ENCODE measurements around the gene GPR37L1. TPM values are rescaled to one million over a fixed set of nuclear protein-coding genes. Genes with fewer than 3 reads are reported as not detected.
"Not testable (repeated sequence)": the region's sequence is repeated elsewhere in the genome, so short reads cannot be mapped to it uniquely, and the experiment has no call there.

The GPR37L1 gene
- total RNA-seq, 6 donors from 2014 or later, result under 0.01 to 0.07 (median 0.03) TPM; not detected in 3

- Histone ChIP-seq H3K4me1 (peaks cover 0 to 30% (median 21%) of the 10 kb centered on the region in 4 donors), H3K27ac (no peak overlapping the region)
- WGBS, 2 donors, result 84% methylated on average over 5 to 9 of the region's 9 CpGs
Observed at GRCh38 chr1:202165942-202166843, 43.5 kb downstream of the GPR37L1 start.

GRCh38 chr1:202167054-202167453 lies 44.3 kb downstream of the GPR37L1 start:
- H3K36me3 ChIP-seq; H3K27ac ChIP-seq; ATAC-seq (ENCODE audit: low FRiP score in 2 of 2); DNase-seq; H3K27me3 ChIP-seq; H3K9me3 ChIP-seq: not testable (repeated sequence)
- Histone ChIP-seq H3K4me1 (peaks cover 0 to 23% (median 13%) of the 10 kb centered on the region in 4 donors), H3K4me3 (peak overlapping the region in 2 of 4 donors; percentile 26 to 27)
- 62 to 70% methylated on average over 13 of the region's 13 CpGs for WGBS, 2 donors

More at GRCh38 chr1:202165942-202166843, 43.5 kb downstream of the GPR37L1 start:
- TF ChIP-seq POLR2AphosphoS5 (IDR thresholded peaks at IDR 0.05), result no peak
- TF ChIP-seq POLR2A (IDR thresholded peaks at IDR 0.05), result no peak
- TF ChIP-seq EP300 (IDR thresholded peaks at IDR 0.05), result no peak
- no peak for TF ChIP-seq CTCF (IDR thresholded peaks at IDR 0.05)
- ATAC-seq (ENCODE audit: low FRiP score in 2 of 2), result no peak
- no peaks in the 10 kb centered on the region for H3K27me3 ChIP-seq
- no peaks in the 10 kb centered on the region for H3K36me3 ChIP-seq
- no peaks in the 10 kb centered on the region for H3K9me3 ChIP-seq
- DNase-seq, result no peak
- no peak overlapping the region for H3K4me3 ChIP-seq

- no peak overlapping the region for H3K27ac ChIP-seq
- ATAC-seq (ENCODE audit: low FRiP score in 2 of 2), result peak in 1 of 2 donors; percentile 36
Observed at GRCh38 chr1:202167708-202168415, 45.1 kb downstream of the GPR37L1 start.

GRCh38 chr1:202168861-202169260 lies 46.1 kb downstream of the GPR37L1 start:
- peaks cover 0 to 14% (median 4%) of the 10 kb centered on the region in 4 donors for H3K4me1 ChIP-seq
- 92 to 100% methylated on average over 2 to 7 of the region's 7 CpGs for WGBS, 2 donors
- ATAC-seq (ENCODE audit: low FRiP score in 2 of 2), result no peak
- no peak for TF ChIP-seq POLR2AphosphoS5 (IDR thresholded peaks at IDR 0.05)
- no peak for TF ChIP-seq CTCF (IDR thresholded peaks at IDR 0.05)
- no peak for TF ChIP-seq POLR2A (IDR thresholded peaks at IDR 0.05)
- no peak for TF ChIP-seq EP300 (IDR thresholded peaks at IDR 0.05)
- no peaks in the 10 kb centered on the region for H3K36me3 ChIP-seq
- peak in 1 of 2 donors; percentile 50 for DNase-seq
- no peak overlapping the region for H3K4me3 ChIP-seq
- H3K27ac ChIP-seq, result no peak overlapping the region
- H3K27me3 ChIP-seq, result no peaks in the 10 kb centered on the region
- H3K9me3 ChIP-seq, result no peaks in the 10 kb centered on the region

More at GRCh38 chr1:202167708-202168415, 45.1 kb downstream of the GPR37L1 start:
- H3K4me3 ChIP-seq, result peak overlapping the region in 2 of 4 donors; percentile 26 to 27
- peaks cover 0 to 15% (median 7%) of the 10 kb centered on the region in 4 donors for H3K4me1 ChIP-seq
- TF ChIP-seq POLR2AphosphoS5 (IDR thresholded peaks at IDR 0.05), result no peak
- no peak for TF ChIP-seq EP300 (IDR thresholded peaks at IDR 0.05)
- no peak for TF ChIP-seq CTCF (IDR thresholded peaks at IDR 0.05)
- TF ChIP-seq POLR2A (IDR thresholded peaks at IDR 0.05), result no peak
- H3K9me3 ChIP-seq, result no peaks in the 10 kb centered on the region
- H3K36me3 ChIP-seq, result no peaks in the 10 kb centered on the region
- 50 to 57% methylated on average over 1 to 18 of the region's 18 CpGs for WGBS, 2 donors
- peak in 1 of 2 donors; percentile 73 for DNase-seq
- H3K27me3 ChIP-seq, result no peaks in the 10 kb centered on the region

GRCh38 chr1:202170726-202171125 lies 48.0 kb downstream of the GPR37L1 start:
- Histone ChIP-seq H3K9me3 (no peaks in the 10 kb centered on the region), H3K36me3 (no peaks in the 10 kb centered on the region), H3K4me1 (peaks cover 0 to 11% (median 3%) of the 10 kb centered on the region in 4 donors), H3K4me3 (no peak overlapping the region), H3K27ac (no peak overlapping the region), H3K27me3 (no peaks in the 10 kb centered on the region)
- no peak for DNase-seq
- 83 to 85% methylated on average over 6 of the region's 6 CpGs for WGBS, 2 donors
- ATAC-seq (ENCODE audit: low FRiP score in 2 of 2), result no peak
- no peak for TF ChIP-seq EP300 (IDR thresholded peaks at IDR 0.05)
- no peak for TF ChIP-seq POLR2A (IDR thresholded peaks at IDR 0.05)
- TF ChIP-seq POLR2AphosphoS5 (IDR thresholded peaks at IDR 0.05), result no peak
- TF ChIP-seq CTCF (IDR thresholded peaks at IDR 0.05), result no peak
